Measurements from ENCODE around the gene PPP1R26. TPM values are rescaled to one million over a fixed set of nuclear protein-coding genes. Genes with fewer than 3 reads are reported as not detected.
"Not testable (repeated sequence)": the region's sequence is repeated elsewhere in the genome, so short reads cannot be mapped to it uniquely, and the experiment has no call there.

Gene PPP1R26
- total and polyA plus RNA-seq, 2 of the 4 experiments (the other 2 are of a cell fraction): 3.8 to 5.6 TPM

- in situ Hi-C loops (cut with MboI; ENCODE audit: low sequenced_read_pairs); CTCF ChIA-PET; BruUV-seq (replicated peaks); H3K4me2 ChIP-seq (ENCODE audit: low read depth, low read length); H4K5ac ChIP-seq (ENCODE audit: low read depth, low read length); H4K91ac ChIP-seq (ENCODE audit: insufficient read depth, low read depth, low read length); H2AK5ac ChIP-seq (ENCODE audit: low read depth, low read length); H3K18ac ChIP-seq (ENCODE audit: low read depth, low read length); H3K23ac ChIP-seq (ENCODE audit: low read depth, low read length); H3K27me3 ChIP-seq (ENCODE audit: control insufficient read depth, insufficient read depth, low read length); H2BK5ac ChIP-seq (ENCODE audit: low read depth, low read length, poor library complexity, severe bottlenecking); ATAC-seq (ENCODE audit: low read depth); H3K4me1 ChIP-seq (ENCODE audit: control insufficient read depth, insufficient read depth, low read length); H2AK9ac ChIP-seq (replicated peaks; ENCODE audit: low read depth, low read length, poor library complexity); H2BK20ac ChIP-seq (ENCODE audit: low read depth, low read length); H3K4ac ChIP-seq (ENCODE audit: low read depth, low read length); H3K56ac ChIP-seq (ENCODE audit: extremely low read depth, insufficient read depth, low read length); H3K27ac ChIP-seq (ENCODE audit: insufficient read depth, low read length); H3K14ac ChIP-seq (replicated peaks; ENCODE audit: low read depth, low read length); POLR2A ChIA-PET (ENCODE audit: unreplicated experiment); DNase-seq; H3K79me1 ChIP-seq (ENCODE audit: low read depth in 1 of 2, low read length in 2 of 2); dilution Hi-C loops (cut with HindIII; ENCODE audit: low sequenced_read_pairs, unreplicated experiment); H3K9me3 ChIP-seq (ENCODE audit: control insufficient read depth, insufficient read depth, low read length); H3K9ac ChIP-seq (ENCODE audit: low read depth, low read length); intact Hi-C loops (cut with micrococcal nuclease); H4K8ac ChIP-seq (ENCODE audit: low read depth in 2 of 2, low read length in 2 of 2); H3K4me3 ChIP-seq (ENCODE audit: insufficient read depth, low read depth, low read length); H3K36me3 ChIP-seq (ENCODE audit: control insufficient read depth, insufficient read depth, low read length); H2BK120ac ChIP-seq (ENCODE audit: low read depth, low read length); H2BK15ac ChIP-seq (ENCODE audit: low read depth, low read length); H4K20me1 ChIP-seq (ENCODE audit: insufficient read depth, low read length); H3K9me1 ChIP-seq (ENCODE audit: insufficient read depth, low read length); H2AFZ ChIP-seq (replicated peaks; ENCODE audit: low read length, poor library complexity): not testable (repeated sequence)
- TF ChIP-seq CEBPB (IDR thresholded peaks at IDR 0.05; ENCODE audit: low read depth, low read length): peak; percentile 37; the same call in 1 of the 2 replicates
- 100% methylated on average over 2 of the region's 11 CpGs; no CpG with 5 or more reads in 1 of the 2 experiments for WGBS, 2 experiments (ENCODE audit: extremely low coverage in 2 of 2, insufficient read length in 1 of 2)
Observed at GRCh38 chr9:135449532-135449931, 30.1 kb upstream of the PPP1R26 start.
